ENCODE data around the gene HAUS1.

DNA sequence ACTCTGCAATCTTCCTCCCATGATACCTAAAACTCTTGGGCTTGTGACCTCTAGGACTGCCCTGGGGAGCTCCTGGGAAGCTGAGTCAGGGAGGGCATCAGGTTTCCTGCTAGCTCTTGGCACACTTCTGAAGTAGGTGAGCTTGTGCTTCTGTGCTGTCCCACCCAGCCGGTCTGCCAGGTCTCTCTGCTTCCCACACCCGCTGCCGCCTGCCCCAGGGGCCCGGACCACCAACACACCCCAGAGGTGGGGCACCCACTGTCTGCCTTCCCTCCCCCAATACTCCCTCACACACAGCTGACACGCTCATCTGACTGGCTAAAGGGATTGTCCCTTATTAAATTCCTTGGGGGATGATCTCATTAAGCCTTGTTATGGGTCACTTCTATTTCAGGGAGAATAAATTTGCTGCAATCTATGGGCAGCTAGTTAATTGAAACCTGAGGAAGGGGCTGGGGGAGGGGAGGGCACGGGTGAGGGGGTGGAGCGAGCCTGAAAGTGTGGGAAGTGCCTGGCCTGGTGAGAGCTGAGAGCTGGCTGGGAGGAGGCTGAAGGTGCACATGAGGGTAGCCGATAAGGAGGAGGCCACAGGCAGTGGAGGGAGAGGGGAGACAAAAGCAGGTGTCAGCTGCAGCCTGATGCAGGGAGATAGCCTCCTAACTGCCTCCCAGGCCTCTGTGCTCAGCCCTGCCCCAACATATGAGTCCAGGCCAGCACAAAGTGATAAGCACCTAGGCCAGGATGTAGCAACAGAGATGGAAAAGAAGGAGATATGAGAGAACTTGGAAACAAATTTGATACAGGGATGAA, 48.8 kb downstream of the HAUS1 start:
- TF ChIP-seq, protein P1, sequence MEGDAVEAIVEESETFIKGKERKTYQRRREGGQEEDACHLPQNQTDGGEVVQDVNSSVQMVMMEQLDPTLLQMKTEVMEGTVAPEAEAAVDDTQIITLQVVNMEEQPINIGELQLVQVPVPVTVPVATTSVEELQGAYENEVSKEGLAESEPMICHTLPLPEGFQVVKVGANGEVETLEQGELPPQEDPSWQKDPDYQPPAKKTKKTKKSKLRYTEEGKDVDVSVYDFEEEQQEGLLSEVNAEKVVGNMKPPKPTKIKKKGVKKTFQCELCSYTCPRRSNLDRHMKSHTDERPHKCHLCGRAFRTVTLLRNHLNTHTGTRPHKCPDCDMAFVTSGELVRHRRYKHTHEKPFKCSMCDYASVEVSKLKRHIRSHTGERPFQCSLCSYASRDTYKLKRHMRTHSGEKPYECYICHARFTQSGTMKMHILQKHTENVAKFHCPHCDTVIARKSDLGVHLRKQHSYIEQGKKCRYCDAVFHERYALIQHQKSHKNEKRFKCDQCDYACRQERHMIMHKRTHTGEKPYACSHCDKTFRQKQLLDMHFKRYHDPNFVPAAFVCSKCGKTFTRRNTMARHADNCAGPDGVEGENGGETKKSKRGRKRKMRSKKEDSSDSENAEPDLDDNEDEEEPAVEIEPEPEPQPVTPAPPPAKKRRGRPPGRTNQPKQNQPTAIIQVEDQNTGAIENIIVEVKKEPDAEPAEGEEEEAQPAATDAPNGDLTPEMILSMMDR (IDR thresholded peaks at IDR 0.05): no peak
- TF ChIP-seq POLR2A (IDR thresholded peaks at IDR 0.05): no peak
